C4-2B (cell line): ENCODE measurements around the gene ZDHHC8.

ENCODE experiments used
- ZFX ChIP-seq: fragments of 450-650 bp; IDR thresholded peaks from 2 replicates; pipeline ENCODE4 v1.6.1; 2017
- TF ChIP-seq, protein P1 (sequence below): fragments of 450-650 bp; conservative IDR thresholded peaks from 2 replicates; pipeline ENCODE4 v1.5.1; 2017; ENCODE audit warnings: mild to moderate bottlenecking

DNA sequence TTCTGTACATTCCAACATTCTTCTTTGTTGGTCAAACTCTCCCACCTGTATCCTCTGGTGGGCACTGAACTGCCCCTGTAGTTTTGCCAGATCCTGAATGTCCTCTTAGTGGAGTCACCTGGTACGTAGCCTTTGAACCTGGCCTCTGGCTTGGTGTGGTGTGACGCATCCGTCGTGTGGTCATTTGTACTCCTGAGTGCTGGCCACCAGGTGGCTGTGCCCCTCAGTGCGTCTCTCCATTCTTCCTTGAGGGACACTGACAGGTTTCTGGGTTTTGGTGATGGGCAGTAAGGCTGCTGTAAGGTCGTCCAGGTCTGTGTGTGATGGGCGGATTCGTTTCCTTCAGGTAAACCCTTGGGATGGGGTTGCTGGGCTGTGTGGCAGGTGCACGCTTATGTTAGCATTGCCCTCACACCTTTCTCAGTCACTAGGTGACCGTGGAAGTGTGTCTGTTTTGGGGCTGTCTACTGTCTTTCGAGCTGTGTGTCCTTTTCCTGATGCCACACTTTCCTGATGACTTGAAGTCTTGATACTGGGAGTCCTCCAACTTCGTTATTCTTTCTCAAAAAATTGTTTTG, 29.3 kb upstream of the ZDHHC8 start:
- TF ChIP-seq, protein P1, sequence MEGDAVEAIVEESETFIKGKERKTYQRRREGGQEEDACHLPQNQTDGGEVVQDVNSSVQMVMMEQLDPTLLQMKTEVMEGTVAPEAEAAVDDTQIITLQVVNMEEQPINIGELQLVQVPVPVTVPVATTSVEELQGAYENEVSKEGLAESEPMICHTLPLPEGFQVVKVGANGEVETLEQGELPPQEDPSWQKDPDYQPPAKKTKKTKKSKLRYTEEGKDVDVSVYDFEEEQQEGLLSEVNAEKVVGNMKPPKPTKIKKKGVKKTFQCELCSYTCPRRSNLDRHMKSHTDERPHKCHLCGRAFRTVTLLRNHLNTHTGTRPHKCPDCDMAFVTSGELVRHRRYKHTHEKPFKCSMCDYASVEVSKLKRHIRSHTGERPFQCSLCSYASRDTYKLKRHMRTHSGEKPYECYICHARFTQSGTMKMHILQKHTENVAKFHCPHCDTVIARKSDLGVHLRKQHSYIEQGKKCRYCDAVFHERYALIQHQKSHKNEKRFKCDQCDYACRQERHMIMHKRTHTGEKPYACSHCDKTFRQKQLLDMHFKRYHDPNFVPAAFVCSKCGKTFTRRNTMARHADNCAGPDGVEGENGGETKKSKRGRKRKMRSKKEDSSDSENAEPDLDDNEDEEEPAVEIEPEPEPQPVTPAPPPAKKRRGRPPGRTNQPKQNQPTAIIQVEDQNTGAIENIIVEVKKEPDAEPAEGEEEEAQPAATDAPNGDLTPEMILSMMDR: no peak
- no peak for TF ChIP-seq ZFX
